GM18517 (cell line): ENCODE data around the gene R3HDM4.
"Not testable (repeated sequence)": the region's sequence is repeated elsewhere in the genome, so short reads cannot be mapped to it uniquely, and the experiment has no call there.

Experiments
- ATAC-seq: cut with Tn5 transposase; IDR thresholded peaks from one replicate; pipeline ENCODE4 v1.9.1; 2021; ENCODE audit warnings: mild to moderate bottlenecking, moderate library complexity; ENCODE audit not compliant: unreplicated experiment

Gene R3HDM4

GRCh38 chr19:913080-913748 is at the start of gene R3HDM4:
R3HDM4 (minus strand) TSS chr19:913219; CDS start chr19:913157, 62 bp downstream.
- ATAC-seq, result no peak

- no peak for ATAC-seq
These were observed 49.0 kb upstream of the R3HDM4 start for GRCh38 chr19:961866-962620.

GRCh38 chr19:960601-960938 is 47.6 kb upstream of the R3HDM4 start:
- ATAC-seq, result no peak

- no peak for ATAC-seq
These were observed 47.0 kb upstream of the R3HDM4 start for GRCh38 chr19:960020-960419.

GRCh38 chr19:958967-959855 is 46.2 kb upstream of the R3HDM4 start:
- ATAC-seq, result no peak

GRCh38 chr19:957578-957977 is 44.6 kb upstream of the R3HDM4 start:
- not testable (repeated sequence) for ATAC-seq

GRCh38 chr19:956766-957440 is 43.9 kb upstream of the R3HDM4 start:
- no peak for ATAC-seq

- no peak for ATAC-seq
These were observed 43.1 kb upstream of the R3HDM4 start for GRCh38 chr19:955803-956765.

GRCh38 chr19:954672-955494 is 41.9 kb upstream of the R3HDM4 start:
- peak; percentile 61 for ATAC-seq

GRCh38 chr19:954272-954671 is 41.3 kb upstream of the R3HDM4 start:
- ATAC-seq, result no peak

- ATAC-seq, result no peak
These were observed 40.6 kb upstream of the R3HDM4 start for GRCh38 chr19:953445-954271.

- ATAC-seq, result no peak
These were observed 39.8 kb upstream of the R3HDM4 start for GRCh38 chr19:952680-953444.

- ATAC-seq, result no peak
These were observed 39.1 kb upstream of the R3HDM4 start for GRCh38 chr19:952049-952679.

- no peak for ATAC-seq
These were observed 37.5 kb upstream of the R3HDM4 start for GRCh38 chr19:950352-951066.

GRCh38 chr19:948842-949496 is 36.0 kb upstream of the R3HDM4 start:
- no peak for ATAC-seq
